GM23338 (cell line): Measurements from ENCODE around the gene COL18A1.

Source experiments
- CREB1 ChIP-seq: fragments of 250-450 bp; sonication (Bioruptor Pico); IDR thresholded peaks from 2 replicates; pipeline ENCODE4 v1.5.0; 2020; ENCODE audit warnings: low read depth, mild to moderate bottlenecking, moderate library complexity
- EZH2 ChIP-seq: fragments of 200-600 bp; sonication (generic); IDR thresholded peaks from one replicate; pipeline ENCODE4 v1.8.0; 2017; ENCODE audit warnings: antibody characterized with exemption, mild to moderate bottlenecking, low read depth; ENCODE audit not compliant: unreplicated experiment
- EZH2phosphoT487 ChIP-seq: fragments of 200-600 bp; sonication (generic); IDR thresholded peaks from one replicate; pipeline ENCODE4 v1.8.1; 2018; ENCODE audit warnings: antibody characterized with exemption; ENCODE audit not compliant: unreplicated experiment
- JUNB ChIP-seq: IDR thresholded peaks from one replicate; pipeline ENCODE4 v1.6.1; 2016; ENCODE audit warnings: antibody characterized with exemption; ENCODE audit not compliant: unreplicated experiment
- NANOG ChIP-seq: IDR thresholded peaks from 2 replicates; pipeline ENCODE4 v1.6.1; 2016; ENCODE audit warnings: antibody characterized with exemption, borderline replicate concordance
- POLR2AphosphoS5 ChIP-seq: IDR thresholded peaks from 2 replicates; pipeline ENCODE4 v1.6.1; 2016; ENCODE audit warnings: antibody characterized with exemption, low read depth
- STAT1 ChIP-seq: IDR thresholded peaks from one replicate; pipeline ENCODE4 v1.6.1; 2016; ENCODE audit warnings: antibody characterized with exemption; ENCODE audit not compliant: unreplicated experiment
- ZNF331 ChIP-seq: fragments of 250-450 bp; sonication (Bioruptor Pico); IDR thresholded peaks from 2 replicates; pipeline ENCODE4 v1.5.0; 2020; ENCODE audit warnings: low read depth, mild to moderate bottlenecking, moderate library complexity
- TF ChIP-seq, protein P1 (sequence below): IDR thresholded peaks from one replicate; pipeline ENCODE4 v1.6.1; 2018; ENCODE audit warnings: antibody characterized with exemption; ENCODE audit not compliant: unreplicated experiment
- TF ChIP-seq, protein P2 (sequence below), 2 experiments: fragments of 200-600 bp in 1 of 2; sonication (generic) in 1 of 2; conservative IDR thresholded peaks; 2 replicates each; pipeline versions ENCODE4 v1.5.1 to v1.6.1; 2016 to 2017; ENCODE audit warnings: antibody characterized with exemption in 2 of 2, low read depth in 2 of 2, mild to moderate bottlenecking in 2 of 2, moderate library complexity in 1 of 2
- TF ChIP-seq, protein P3 (sequence below): fragments of 250-450 bp; sonication (Bioruptor Pico); IDR thresholded peaks from 2 replicates; pipeline ENCODE4 v1.5.0; 2020; ENCODE audit warnings: mild to moderate bottlenecking, moderate library complexity

DNA sequence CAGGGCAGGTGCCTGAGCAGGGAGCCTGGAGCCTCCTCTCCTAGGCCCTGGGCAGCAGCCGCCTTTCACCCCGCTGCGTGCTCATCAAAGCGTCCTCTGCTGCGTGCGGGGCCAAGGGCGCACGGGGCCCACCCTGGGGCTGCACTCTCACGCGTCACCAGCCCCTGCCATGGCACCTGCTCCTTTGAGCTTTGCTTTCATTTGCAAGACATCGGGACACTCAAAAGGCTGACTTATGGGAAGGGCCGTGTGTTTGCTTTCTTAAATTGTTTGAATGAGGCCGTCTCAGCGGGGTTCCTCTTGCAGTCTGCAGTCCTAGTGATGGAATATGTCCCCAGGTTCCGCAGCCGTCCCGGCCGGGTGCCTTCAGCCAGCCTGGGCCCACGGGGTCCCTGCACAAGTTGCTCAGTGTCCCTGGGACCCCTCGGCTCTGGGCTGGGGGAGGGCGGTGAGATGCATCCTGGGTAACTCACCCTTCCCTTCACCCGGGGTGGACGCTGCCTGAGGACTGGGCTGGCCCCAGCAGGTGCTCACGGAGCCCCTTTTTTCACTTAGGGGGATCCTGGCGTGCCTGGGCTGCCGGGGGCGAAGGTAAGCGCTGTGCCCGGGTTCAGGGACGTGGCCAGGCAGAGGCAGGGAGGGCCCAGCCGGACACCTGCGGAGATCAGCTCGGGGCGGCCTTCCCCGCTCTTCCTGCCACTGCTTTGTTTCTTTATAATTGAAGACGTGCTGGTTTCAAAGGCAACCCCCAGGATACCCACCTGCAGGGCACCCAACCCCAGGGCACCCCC, 84.2 kb downstream of the COL18A1 start:
- TF ChIP-seq EZH2 (no peak), ZNF331 (CRISPR knock-in tag) (no peak), EZH2phosphoT487 (no peak), POLR2AphosphoS5 (no peak), CREB1 (CRISPR knock-in tag) (no peak), JUNB (no peak), STAT1 (no peak), NANOG (no peak)
- TF ChIP-seq, protein P1, sequence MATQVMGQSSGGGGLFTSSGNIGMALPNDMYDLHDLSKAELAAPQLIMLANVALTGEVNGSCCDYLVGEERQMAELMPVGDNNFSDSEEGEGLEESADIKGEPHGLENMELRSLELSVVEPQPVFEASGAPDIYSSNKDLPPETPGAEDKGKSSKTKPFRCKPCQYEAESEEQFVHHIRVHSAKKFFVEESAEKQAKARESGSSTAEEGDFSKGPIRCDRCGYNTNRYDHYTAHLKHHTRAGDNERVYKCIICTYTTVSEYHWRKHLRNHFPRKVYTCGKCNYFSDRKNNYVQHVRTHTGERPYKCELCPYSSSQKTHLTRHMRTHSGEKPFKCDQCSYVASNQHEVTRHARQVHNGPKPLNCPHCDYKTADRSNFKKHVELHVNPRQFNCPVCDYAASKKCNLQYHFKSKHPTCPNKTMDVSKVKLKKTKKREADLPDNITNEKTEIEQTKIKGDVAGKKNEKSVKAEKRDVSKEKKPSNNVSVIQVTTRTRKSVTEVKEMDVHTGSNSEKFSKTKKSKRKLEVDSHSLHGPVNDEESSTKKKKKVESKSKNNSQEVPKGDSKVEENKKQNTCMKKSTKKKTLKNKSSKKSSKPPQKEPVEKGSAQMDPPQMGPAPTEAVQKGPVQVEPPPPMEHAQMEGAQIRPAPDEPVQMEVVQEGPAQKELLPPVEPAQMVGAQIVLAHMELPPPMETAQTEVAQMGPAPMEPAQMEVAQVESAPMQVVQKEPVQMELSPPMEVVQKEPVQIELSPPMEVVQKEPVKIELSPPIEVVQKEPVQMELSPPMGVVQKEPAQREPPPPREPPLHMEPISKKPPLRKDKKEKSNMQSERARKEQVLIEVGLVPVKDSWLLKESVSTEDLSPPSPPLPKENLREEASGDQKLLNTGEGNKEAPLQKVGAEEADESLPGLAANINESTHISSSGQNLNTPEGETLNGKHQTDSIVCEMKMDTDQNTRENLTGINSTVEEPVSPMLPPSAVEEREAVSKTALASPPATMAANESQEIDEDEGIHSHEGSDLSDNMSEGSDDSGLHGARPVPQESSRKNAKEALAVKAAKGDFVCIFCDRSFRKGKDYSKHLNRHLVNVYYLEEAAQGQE: no peak
- TF ChIP-seq, protein P2, sequence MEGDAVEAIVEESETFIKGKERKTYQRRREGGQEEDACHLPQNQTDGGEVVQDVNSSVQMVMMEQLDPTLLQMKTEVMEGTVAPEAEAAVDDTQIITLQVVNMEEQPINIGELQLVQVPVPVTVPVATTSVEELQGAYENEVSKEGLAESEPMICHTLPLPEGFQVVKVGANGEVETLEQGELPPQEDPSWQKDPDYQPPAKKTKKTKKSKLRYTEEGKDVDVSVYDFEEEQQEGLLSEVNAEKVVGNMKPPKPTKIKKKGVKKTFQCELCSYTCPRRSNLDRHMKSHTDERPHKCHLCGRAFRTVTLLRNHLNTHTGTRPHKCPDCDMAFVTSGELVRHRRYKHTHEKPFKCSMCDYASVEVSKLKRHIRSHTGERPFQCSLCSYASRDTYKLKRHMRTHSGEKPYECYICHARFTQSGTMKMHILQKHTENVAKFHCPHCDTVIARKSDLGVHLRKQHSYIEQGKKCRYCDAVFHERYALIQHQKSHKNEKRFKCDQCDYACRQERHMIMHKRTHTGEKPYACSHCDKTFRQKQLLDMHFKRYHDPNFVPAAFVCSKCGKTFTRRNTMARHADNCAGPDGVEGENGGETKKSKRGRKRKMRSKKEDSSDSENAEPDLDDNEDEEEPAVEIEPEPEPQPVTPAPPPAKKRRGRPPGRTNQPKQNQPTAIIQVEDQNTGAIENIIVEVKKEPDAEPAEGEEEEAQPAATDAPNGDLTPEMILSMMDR (conservative IDR thresholded peaks at IDR 0.05; ENCODE audit: low read depth in 2 of 2): no peak
- TF ChIP-seq, protein P3, sequence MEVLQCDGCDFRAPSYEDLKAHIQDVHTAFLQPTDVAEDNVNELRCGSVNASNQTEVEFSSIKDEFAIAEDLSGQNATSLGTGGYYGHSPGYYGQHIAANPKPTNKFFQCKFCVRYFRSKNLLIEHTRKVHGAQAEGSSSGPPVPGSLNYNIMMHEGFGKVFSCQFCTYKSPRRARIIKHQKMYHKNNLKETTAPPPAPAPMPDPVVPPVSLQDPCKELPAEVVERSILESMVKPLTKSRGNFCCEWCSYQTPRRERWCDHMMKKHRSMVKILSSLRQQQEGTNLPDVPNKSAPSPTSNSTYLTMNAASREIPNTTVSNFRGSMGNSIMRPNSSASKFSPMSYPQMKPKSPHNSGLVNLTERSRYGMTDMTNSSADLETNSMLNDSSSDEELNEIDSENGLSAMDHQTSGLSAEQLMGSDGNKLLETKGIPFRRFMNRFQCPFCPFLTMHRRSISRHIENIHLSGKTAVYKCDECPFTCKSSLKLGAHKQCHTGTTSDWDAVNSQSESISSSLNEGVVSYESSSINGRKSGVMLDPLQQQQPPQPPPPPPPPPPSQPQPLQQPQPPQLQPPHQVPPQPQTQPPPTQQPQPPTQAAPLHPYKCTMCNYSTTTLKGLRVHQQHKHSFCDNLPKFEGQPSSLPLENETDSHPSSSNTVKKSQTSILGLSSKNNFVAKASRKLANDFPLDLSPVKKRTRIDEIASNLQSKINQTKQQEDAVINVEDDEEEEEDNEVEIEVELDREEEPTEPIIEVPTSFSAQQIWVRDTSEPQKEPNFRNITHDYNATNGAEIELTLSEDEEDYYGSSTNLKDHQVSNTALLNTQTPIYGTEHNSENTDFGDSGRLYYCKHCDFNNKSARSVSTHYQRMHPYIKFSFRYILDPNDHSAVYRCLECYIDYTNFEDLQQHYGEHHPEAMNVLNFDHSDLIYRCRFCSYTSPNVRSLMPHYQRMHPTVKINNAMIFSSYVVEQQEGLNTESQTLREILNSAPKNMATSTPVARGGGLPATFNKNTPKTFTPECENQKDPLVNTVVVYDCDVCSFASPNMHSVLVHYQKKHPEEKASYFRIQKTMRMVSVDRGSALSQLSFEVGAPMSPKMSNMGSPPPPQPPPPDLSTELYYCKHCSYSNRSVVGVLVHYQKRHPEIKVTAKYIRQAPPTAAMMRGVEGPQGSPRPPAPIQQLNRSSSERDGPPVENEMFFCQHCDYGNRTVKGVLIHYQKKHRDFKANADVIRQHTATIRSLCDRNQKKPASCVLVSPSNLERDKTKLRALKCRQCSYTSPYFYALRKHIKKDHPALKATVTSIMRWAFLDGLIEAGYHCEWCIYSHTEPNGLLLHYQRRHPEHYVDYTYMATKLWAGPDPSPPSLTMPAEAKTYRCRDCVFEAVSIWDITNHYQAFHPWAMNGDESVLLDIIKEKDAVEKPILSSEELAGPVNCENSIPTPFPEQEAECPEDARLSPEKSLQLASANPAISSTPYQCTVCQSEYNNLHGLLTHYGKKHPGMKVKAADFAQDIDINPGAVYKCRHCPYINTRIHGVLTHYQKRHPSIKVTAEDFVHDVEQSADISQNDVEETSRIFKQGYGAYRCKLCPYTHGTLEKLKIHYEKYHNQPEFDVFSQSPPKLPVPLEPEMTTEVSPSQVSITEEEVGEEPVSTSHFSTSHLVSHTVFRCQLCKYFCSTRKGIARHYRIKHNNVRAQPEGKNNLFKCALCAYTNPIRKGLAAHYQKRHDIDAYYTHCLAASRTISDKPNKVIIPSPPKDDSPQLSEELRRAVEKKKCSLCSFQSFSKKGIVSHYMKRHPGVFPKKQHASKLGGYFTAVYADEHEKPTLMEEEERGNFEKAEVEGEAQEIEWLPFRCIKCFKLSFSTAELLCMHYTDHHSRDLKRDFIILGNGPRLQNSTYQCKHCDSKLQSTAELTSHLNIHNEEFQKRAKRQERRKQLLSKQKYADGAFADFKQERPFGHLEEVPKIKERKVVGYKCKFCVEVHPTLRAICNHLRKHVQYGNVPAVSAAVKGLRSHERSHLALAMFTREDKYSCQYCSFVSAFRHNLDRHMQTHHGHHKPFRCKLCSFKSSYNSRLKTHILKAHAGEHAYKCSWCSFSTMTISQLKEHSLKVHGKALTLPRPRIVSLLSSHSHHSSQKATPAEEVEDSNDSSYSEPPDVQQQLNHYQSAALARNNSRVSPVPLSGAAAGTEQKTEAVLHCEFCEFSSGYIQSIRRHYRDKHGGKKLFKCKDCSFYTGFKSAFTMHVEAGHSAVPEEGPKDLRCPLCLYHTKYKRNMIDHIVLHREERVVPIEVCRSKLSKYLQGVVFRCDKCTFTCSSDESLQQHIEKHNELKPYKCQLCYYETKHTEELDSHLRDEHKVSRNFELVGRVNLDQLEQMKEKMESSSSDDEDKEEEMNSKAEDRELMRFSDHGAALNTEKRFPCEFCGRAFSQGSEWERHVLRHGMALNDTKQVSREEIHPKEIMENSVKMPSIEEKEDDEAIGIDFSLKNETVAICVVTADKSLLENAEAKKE (CRISPR knock-in tag): no peak
